Body of pancreas (tissue), 4 donors: Measurements from ENCODE around the gene GARIN1A.

Experiments used
- CTCF ChIP-seq, 7 experiments: fragments of 450-650 bp in 4 of 7; fragments of 200-600 bp in 3 of 7; sonication (generic) in 3 of 7; IDR thresholded peaks; one replicate each; pipeline ENCODE4 v1.5.1; 2016 to 2019; ENCODE audit warnings: antibody characterized with exemption in 7 of 7
- POLR2A ChIP-seq, 3 donors: fragments of 450-650 bp; IDR thresholded peaks; one replicate each; pipeline ENCODE4 v1.6.1; 2016; ENCODE audit warnings: antibody characterized with exemption in 3 of 3, mild to moderate bottlenecking in 2 of 3

GRCh38 chr7:128708824-128709223 lies 36.7 kb downstream of the GARIN1A start:
- TF ChIP-seq CTCF (IDR thresholded peaks at IDR 0.05) (no peak), POLR2A (IDR thresholded peaks at IDR 0.05) (no peak)
